ENCODE measurements around the gene S100A11. TPM values are rescaled to one million over a fixed set of nuclear protein-coding genes. Genes with fewer than 3 reads are reported as not detected.

S100A11 gene
- total RNA-seq, 1 experiment from 2014 or later: 443 TPM

DNA sequence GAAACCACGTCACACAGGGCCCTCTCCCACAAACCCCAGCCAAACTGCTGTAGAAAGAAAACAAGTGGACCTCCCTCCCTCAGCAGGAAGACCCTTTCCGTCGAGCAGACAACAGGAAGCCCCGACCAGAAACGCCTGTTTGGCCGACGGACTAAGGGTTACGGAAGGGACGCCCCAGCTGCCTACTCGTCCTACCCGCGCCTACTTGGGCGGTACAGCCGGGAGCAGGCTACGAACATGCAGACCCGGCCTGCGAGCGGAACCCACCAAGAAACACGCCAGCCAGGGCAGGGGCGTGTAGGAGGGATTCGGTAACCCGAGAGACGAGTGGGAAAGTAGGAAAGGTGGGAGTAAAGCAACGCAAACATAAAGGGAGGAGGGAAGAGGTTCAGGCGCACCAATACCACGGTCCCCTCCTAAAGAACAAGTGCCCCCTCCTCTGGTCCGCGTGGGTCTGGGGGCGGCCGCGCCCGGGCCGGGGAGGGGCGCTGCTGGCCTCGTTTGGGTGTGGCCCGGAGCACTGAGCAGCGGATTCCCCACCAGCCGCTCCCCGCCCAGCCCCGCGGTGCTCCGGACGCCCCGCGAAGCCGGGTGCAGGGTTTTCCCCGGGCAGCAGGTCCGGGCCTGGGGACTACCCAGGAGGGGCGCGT is 43.6 kb downstream of the S100A11 start:
- no peaks in the 10 kb centered on the region for H3K9me2 ChIP-seq (replicated peaks; ENCODE audit: low read length)
- peak overlapping the region; percentile 94 for H3K4me2 ChIP-seq (ENCODE audit: low read length)
- no peaks in the 10 kb centered on the region for H3K9me3 ChIP-seq (ENCODE audit: low read length)
- H2AFZ ChIP-seq (ENCODE audit: low read length): no peak overlapping the region
- peaks cover 29% of the 10 kb centered on the region for H4K20me1 ChIP-seq (ENCODE audit: low read length)
- peaks cover 76% of the 10 kb centered on the region for H3K4me1 ChIP-seq (ENCODE audit: insufficient read depth, low read length)
- ChIA-PET CTCF (interaction anchor here (0.6 to 1.2 kb wide), 3 partner anchors 25 to 58 kb away, joined by 3 to 5 read pairs (median 3); no protein-coding TSS in a partner anchor), POLR2A (ENCODE audit: unreplicated experiment) (interaction anchor here (0.6 to 2.6 kb wide), 14 partner anchors 12 to 1739 kb away, joined by 3 to 23 read pairs (median 5); partner anchors contain the start of gene S100A11)
- ATAC-seq (peak; percentile 0), DNase-seq (peak; percentile 45)
- peaks cover 30% of the 10 kb centered on the region for H3F3A ChIP-seq (ENCODE audit: low read length, unreplicated experiment)
- H3K9ac ChIP-seq (ENCODE audit: low read length): peak overlapping the region; percentile 98
- peaks cover 13% of the 10 kb centered on the region for H3K36me3 ChIP-seq (ENCODE audit: low read depth, low read length)
- no peaks in the 10 kb centered on the region for H3K27me3 ChIP-seq (ENCODE audit: low read length)
- peak overlapping the region; percentile 91 for H3K4me3 ChIP-seq (ENCODE audit: low read length)
- TSS peak; percentile 89 for BruUV-seq (replicated peaks)
- intact Hi-C loops (cut with micrococcal nuclease): loop anchor here (10.0 kb wide), 1 partner anchor 378 kb away; the partner anchor contains the start of gene SNX27
- H3K79me2 ChIP-seq (ENCODE audit: low read length): peaks cover 52% of the 10 kb centered on the region
- TF ChIP-seq EZH2phosphoT487 (IDR thresholded peaks at IDR 0.05; ENCODE audit: borderline replicate concordance, low read length) (no peak), EZH2 (IDR thresholded peaks at IDR 0.05; ENCODE audit: low read length, unreplicated experiment) (no peak)
- TF ChIP-seq, protein P1, sequence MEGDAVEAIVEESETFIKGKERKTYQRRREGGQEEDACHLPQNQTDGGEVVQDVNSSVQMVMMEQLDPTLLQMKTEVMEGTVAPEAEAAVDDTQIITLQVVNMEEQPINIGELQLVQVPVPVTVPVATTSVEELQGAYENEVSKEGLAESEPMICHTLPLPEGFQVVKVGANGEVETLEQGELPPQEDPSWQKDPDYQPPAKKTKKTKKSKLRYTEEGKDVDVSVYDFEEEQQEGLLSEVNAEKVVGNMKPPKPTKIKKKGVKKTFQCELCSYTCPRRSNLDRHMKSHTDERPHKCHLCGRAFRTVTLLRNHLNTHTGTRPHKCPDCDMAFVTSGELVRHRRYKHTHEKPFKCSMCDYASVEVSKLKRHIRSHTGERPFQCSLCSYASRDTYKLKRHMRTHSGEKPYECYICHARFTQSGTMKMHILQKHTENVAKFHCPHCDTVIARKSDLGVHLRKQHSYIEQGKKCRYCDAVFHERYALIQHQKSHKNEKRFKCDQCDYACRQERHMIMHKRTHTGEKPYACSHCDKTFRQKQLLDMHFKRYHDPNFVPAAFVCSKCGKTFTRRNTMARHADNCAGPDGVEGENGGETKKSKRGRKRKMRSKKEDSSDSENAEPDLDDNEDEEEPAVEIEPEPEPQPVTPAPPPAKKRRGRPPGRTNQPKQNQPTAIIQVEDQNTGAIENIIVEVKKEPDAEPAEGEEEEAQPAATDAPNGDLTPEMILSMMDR (conservative IDR thresholded peaks at IDR 0.05; ENCODE audit: low read depth, low read length): no peak
- H3K27ac ChIP-seq (ENCODE audit: low read length): peak overlapping the region; percentile 97

DNA sequence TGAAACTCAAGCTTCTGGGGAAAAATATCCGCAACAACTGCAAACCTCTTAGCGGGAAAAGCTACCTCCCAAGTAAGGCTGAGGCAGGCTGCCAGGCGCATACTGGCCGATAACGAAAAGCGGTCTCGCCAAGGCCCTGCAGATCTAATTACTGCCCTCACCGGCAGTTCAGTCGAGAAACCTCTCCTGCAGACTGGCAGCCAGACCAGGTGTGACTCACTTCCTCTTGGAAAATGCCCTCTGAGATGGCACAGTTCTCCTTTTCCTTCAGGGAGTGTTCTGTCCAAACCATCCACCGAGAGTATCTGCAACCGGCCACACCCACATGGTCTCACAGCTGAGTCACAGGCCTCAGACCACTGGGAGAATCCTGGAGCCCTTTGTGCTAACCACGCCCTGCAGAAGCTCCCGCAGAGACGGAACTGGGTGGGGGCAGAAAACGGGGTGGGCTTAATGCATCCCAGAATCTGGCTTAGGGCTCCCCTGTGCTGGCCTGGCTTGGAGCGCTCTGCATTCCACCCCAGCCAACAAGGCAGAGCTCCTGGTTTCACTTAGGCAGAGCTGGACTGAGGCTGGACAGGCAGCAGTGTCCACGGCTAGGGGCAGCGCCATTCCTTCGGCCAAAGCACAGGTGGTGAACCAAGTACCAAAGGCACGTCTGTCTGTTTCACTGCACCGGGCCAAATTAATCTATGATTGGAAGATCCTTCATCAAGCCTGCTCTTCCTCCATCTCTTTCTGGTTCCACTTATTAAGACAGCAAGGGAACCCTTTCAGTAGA is 44.3 kb downstream of the S100A11 start:
- TF ChIP-seq EZH2phosphoT487 (IDR thresholded peaks at IDR 0.05; ENCODE audit: borderline replicate concordance, low read length): peak; percentile 58
- TF ChIP-seq EZH2 (IDR thresholded peaks at IDR 0.05; ENCODE audit: low read length, unreplicated experiment): no peak
- Histone ChIP-seq H3K9me3 (ENCODE audit: low read length) (no peaks in the 10 kb centered on the region), H3K4me3 (ENCODE audit: low read length) (peak overlapping the region; percentile 91), H3K36me3 (ENCODE audit: low read depth, low read length) (peaks cover 18% of the 10 kb centered on the region), H3K4me1 (ENCODE audit: insufficient read depth, low read length) (peaks cover 76% of the 10 kb centered on the region), H3K4me2 (ENCODE audit: low read length) (peak overlapping the region; percentile 94), H3K9ac (ENCODE audit: low read length) (peak overlapping the region; percentile 98), H4K20me1 (ENCODE audit: low read length) (peaks cover 35% of the 10 kb centered on the region), H3F3A (ENCODE audit: low read length, unreplicated experiment) (peaks cover 25% of the 10 kb centered on the region), H2AFZ (ENCODE audit: low read length) (no peak overlapping the region), H3K27me3 (ENCODE audit: low read length) (no peaks in the 10 kb centered on the region), H3K27ac (ENCODE audit: low read length) (peak overlapping the region; percentile 97), H3K79me2 (ENCODE audit: low read length) (peaks cover 59% of the 10 kb centered on the region), H3K9me2 (replicated peaks; ENCODE audit: low read length) (no peaks in the 10 kb centered on the region)
- BruUV-seq (replicated peaks): TSS peak; percentile 36
- ChIA-PET POLR2A (ENCODE audit: unreplicated experiment) (interaction anchor here (0.6 to 2.6 kb wide), 20 partner anchors 9 to 690 kb away, joined by 3 to 23 read pairs (median 5); partner anchors contain the start of gene THEM4), CTCF (interaction anchor here (0.6 to 1.2 kb wide), 4 partner anchors 23 to 58 kb away, joined by 3 to 5 read pairs (median 4); no protein-coding TSS in a partner anchor)
- DNase-seq (peak; percentile 100), ATAC-seq (peak; percentile 49)
- intact Hi-C loops (cut with micrococcal nuclease): loop anchor here (1.0 to 10.0 kb wide), 3 partner anchors 19 to 378 kb away; partner anchors contain the start of gene SNX27
